Activated CD8-positive, alpha-beta memory T cell treated with anti-CD3 and anti-CD28 coated beads, Interleukin-2, amount 50 U/mL, for 24 hours (primary cell): ENCODE measurements around the gene TNPO1.

Experiments
- DNase-seq: peaks from one replicate; pipeline ENCODE4 v3.0.0-alpha.2; 2020; ENCODE audit errors: extremely low read depth

TNPO1 gene

DNA sequence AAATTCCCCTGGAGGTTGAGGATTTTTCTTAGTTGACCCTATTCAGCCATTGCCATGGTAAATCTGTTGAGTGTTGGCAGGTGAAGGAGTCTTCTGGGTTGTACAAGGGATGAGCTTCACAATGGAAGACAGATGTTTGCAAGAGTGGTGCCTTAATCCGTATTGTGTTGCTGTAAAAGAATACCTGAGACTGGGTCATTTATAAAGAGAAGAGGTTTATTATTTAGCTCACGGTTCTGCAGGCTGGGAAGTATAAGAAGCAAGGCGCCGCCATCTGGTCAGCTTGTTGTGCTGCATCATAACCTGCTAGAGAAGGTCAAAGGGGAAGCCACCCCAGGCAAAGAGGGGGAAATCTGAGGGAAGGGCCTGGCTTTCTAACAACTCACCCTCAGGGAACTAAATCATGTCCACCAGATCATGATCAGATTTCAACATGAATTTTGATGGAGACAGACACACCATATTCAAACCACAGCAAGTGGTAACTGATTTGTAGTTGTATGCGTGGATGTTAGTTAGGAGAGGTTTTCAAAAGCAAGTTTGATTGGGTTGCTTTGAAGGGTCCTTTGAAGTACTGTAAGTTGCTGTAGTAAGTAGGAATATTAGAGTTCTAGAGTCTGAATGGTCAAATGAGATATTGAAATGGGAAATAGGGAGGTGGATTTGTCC is 2.5 kb downstream of the TNPO1 start:
- no peak for DNase-seq

DNA sequence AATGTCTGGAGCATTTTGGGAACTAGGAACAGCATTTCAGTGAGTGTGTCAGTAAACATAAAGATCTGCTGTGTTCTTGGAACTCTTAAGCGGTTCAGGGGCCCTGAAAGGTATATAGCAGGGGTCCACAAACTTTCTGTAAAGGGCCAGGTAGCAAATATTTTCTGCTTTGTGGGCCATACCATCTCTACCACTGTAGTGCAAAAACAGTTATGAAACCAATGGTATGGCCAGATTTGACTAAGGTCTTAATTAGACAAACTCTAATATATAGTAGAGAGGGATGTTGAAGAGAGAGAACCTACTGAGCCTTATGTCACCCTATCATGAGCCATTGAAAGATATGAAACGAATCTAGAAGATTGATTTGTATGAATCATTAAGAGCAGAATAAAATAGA is 5.3 kb downstream of the TNPO1 start:
- no peak for DNase-seq

DNA sequence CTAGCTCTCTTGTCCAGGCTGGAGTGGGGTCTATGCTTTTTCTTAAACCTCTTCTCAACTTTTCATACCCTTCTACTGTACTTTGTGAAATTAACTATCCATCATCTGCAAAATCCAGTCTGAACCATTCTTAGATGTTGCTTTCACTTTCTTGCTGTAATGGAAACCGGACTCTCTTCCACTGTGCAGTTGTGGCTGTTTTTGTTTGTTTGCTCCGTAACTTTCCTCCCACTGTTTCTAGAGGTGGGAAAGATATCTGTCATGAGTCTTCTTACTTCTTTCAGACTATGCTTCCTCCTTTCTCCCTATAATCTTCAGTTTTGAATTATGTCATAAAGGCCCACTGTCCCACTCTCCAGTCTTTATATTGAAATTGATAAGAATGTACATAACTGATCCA is 6.5 kb downstream of the TNPO1 start:
- DNase-seq = no peak

DNA sequence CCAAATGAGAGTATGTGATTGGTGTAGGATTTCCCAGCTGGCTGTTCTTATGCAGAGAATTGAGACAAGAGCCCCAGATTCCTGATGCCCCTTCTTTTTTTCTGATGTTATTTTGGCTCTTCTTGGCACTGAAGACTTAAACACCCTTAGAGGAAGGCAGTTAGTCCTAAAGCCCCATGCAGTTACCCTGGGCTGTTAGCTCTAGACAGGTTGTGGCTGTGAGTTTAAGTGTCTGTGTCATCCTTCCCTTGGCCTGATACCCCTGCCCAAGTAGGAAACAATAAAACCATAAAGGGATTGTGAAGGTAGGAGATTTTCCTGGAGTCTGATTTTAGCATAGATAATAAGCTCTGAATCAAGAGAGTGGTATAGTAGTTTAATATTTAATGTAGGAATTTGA is 13.2 kb downstream of the TNPO1 start:
- no peak for DNase-seq

DNA sequence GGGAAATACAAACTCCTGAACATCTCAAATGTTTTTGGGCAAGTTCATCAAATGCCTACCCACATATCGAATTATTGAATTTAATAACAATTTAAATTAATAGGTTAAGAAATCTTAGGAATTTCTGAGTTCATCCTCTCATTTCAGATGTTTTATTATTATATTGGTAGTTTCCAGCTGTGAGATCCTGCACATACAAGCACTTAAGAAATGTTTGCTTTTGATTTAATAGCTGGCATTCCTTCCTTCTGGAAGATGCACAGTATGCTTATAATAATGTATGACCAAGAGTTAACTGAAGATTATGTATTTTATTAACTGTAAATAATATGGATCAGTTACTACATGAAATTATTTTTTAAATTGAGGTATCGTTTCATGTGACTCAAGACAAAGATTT is 13.9 kb downstream of the TNPO1 start:
- DNase-seq = no peak

DNA sequence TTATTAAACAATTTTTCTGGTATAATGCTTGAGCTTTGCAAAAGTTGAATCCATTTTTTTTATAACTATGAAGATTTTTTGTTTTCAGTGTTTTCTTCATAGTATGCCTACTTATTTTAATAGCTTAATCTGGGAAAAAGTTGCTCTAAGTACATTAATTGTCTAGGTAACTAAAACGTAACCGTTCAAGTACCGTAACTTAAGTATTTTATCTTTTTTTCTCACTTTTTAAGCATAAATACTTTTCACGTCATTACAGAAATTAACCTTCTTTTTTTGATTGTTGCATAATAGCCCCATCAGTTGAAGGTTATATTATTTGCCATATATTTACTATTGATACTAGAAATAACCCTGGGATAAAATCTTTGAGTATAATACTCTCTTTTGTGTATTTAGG is 15.2 kb downstream of the TNPO1 start:
- DNase-seq = no peak

DNA sequence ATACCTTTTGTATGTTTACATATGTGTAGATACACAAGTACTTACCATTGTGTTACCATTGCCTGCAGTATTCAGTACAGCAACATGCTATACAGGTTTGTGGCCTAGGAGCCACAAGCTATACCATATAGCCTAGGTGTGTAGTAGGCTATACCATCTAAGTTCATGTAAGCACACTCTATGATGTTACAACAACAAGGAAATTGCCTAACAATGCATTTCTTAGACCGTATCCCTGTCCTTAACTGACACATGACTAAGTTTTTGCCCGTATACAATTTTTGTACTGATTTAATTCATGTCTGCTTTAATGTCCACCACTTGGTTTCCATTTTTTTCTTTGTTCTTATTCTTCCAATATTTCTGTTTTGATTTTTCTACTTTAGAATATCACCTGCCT is 18.5 kb downstream of the TNPO1 start:
- no peak for DNase-seq

DNA sequence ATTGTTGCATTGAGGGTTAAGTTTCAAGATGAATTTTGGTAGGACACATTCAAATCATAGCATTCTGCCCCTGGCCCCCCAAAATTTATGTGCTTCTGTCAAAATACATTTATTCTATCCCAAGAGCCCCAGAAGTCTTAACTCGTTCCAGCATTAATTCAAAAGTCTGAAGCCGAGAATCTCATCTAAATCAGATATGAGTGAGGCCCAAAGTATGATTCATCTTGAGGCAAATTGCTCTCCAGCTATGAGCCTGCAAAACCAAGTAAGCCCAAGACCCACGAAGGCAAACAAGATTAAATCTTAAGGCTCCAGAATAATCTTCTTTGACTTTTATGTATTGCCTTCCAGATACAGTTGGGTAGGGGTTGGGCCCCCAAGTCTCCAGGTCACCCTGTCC is 19.2 kb downstream of the TNPO1 start:
- no peak for DNase-seq

DNA sequence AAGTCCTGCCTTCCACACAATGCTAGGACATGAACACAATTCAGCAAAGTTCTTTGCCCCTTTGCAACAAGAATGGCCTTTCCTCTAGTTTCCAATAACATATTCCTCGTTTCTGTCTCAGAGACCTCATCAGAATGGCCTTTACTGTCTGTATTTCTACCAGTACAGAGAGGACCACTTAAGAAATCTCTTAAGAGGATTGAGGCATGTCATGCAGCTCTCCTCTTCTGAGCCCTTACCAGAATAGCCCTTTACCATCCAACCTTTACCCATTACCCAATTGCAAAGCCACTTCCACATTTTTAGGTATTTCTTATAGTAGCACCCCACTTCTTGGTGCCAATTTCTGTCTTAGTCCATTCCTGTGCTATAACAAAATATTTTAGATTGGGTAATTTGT is 20.3 kb downstream of the TNPO1 start:
- no peak for DNase-seq

DNA sequence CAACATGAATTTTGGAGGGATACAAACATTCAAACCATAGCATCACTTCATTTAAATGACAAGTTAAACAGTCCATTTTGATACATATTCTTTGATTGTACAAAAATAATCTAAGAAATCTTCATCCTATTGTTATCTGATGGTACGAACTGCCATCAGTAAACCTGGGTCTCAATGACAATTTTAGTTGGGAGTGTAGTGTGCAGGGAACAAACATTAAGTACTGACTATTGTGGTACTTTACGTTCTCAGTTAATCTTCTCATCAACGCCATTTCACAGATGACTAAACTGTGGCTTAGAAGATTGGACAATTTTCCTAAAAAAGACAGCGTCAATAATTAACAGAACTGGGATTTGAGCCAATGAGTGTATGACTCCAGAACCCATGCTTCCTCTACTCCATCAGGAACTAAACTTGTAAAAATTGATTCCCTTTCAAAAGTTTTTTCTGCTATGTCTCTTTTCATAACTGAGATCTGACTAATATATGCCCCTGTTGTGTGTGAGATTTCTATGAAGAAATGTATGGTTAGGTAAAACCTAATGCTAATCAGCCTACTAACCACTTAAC is 21.1 kb downstream of the TNPO1 start:
- DNase-seq = no peak

DNA sequence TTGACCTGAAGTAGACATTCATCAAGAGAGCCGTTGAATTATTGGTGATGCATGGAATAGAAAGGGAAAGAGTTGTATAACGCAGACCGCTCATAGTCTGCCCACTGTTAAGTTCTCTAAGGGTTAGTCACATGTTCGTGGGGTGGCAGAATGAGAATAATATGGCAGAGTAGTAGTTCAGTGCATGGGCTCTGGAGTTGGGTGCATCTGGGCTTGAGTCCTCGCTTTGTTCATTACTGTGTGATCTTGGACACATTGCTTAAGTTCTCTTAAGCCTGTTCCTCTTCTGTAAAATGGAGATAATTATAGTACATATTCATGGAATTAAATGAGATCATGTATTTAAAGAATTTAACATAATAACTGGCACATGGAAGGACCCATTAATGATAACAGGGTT is 23.6 kb downstream of the TNPO1 start:
- DNase-seq = no peak

DNA sequence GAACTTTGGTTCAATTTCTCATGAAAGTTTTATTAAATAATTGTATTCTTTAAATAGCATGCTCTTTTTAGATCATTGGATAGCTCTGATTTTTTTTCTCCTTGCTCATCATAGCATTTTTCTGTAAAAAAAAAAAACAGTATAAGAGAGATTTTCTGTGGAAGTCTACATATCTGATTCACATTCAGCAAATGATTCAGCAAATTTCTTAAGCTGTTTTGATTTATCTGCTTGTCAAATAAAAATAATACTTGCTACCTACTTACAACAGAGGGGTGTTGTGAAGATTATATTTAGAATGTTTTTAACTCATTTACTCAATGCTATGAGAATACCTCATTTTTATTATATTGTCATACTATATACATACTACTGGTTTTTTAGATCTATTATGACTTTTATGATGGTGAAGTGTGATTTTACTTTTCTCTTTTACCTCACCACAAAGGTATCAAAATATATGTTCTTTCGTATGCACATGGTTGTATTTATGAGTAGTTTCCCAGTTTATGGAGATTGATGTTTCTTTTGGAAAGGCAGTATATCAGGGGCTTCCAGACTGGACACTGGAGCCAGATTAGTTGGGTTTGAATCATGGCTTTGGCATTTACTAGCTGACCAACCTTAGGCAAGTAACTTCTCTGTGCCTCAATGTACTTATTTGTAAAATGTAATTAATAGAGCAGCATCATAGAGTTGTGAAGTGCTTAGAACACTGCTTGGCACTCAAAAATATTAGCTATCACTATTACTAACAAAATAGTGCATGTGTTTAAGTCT is 25.5 kb downstream of the TNPO1 start:
- no peak for DNase-seq

DNA sequence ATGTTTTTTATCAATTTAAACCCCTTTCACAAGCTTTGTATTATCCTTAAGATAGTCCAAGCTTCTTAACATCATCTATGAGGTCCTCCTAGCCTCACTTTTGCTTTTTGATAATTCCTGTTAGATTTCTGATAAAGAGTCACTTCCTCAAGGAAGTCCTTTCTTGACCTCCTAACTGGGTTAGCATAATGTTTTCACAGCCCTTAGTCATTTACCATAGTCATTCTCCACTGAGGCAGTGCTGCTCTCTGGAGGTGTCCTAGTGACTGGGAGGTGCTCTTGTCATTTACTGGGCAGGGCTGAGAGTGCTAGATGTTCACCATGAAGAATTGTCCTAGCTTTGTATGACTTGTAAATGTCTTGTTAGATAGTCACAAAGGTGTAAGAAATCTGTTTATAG is 26.4 kb downstream of the TNPO1 start:
- no peak for DNase-seq

DNA sequence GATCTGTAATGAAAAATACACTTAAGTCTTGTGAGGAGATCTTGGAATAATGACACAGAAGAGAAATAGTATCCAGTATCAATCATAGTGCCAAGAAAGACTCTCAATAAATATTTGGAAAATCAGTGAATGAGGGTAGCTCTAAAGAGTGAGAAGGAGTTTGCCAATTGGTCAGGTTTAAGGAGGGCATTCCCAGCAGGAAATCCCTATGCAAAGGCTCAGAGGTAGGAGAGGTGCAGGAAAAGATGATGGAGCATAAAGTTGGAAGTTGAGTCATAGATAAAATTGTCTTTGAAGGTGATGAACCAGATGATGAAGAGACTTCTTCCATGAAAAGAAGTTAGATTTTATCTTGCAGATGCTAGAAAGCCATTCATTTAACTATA is 27.8 kb downstream of the TNPO1 start:
- DNase-seq = no peak

DNA sequence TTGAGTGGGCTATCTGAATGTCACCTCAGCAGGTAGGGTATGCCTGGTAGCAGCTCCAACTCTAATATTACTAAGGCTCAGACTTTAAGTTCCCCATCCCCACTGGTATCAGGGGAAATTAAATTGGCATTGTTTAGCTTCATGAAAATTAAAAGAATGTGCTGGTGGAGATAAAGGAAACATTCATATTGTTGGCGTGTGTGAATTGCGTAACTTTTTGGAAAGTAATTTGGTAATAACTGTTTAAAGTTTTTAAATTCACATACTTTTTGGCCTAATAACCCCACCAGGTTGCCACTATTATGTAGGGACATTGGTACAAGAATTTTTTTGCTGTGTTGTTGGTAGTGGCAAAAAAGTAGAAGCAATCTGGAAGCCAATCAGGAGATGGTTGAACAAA is 29.4 kb downstream of the TNPO1 start:
- no peak for DNase-seq

DNA sequence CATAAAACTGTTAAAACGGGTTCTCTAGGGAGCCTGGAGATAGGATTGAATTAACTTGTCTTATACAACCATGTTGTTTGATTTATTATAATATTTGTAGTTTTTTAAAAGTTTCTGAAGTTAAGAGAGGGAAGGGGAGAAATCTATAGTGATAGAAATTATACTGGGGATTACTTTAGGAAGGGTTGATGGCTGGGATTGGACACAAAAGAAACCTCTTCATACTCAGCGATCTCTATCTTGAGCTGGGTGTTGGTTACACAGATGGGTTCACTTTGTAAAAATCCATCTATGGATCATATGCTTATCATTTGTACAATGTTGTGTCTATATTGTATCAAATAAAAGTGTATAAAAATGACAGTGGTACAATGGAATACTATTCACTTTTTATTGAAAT is 30.0 kb downstream of the TNPO1 start:
- DNase-seq = no peak

DNA sequence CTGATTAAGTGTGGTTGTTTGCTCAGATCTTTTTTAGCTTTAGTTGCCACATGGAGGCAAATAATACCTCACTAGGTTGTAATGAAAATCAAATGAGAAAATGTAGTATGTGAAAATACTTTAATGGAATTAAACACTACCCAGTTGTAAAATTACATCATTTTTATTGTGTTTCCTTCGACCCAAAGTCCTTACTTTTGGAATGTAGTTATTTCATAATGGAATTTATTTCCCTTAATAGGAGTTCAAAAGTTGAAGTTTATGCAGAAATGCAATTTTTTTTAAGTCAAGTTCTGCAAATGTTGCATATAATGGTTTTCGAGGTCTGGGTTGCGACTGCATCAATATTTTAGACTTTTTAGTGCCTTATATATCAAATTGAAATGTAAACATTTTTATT is 31.0 kb downstream of the TNPO1 start:
- DNase-seq = no peak

DNA sequence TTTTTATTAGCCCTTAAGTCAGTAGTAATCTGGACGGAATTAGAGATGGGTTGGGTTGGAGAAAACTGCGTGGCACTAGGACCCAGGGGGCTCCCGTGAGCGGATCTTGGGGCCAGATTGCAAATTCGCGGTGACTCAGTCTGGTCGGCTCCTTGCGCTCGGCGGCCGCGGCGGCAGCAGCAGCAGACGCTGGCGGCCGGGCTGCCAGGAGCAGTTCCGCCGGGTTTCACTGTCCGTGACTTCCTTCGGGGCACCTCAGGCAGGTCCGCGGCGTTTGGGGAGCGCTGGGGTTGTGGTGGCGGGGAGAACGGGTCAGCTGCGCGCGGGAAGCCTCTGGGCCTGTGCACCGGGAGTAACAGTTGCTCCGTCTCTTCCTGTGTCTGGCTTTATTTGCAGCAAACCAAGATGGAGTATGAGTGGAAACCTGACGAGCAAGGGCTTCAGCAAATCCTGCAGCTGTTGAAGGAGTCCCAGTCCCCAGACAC is 31.6 kb downstream of the TNPO1 start:
- peak; percentile 72 for DNase-seq

DNA sequence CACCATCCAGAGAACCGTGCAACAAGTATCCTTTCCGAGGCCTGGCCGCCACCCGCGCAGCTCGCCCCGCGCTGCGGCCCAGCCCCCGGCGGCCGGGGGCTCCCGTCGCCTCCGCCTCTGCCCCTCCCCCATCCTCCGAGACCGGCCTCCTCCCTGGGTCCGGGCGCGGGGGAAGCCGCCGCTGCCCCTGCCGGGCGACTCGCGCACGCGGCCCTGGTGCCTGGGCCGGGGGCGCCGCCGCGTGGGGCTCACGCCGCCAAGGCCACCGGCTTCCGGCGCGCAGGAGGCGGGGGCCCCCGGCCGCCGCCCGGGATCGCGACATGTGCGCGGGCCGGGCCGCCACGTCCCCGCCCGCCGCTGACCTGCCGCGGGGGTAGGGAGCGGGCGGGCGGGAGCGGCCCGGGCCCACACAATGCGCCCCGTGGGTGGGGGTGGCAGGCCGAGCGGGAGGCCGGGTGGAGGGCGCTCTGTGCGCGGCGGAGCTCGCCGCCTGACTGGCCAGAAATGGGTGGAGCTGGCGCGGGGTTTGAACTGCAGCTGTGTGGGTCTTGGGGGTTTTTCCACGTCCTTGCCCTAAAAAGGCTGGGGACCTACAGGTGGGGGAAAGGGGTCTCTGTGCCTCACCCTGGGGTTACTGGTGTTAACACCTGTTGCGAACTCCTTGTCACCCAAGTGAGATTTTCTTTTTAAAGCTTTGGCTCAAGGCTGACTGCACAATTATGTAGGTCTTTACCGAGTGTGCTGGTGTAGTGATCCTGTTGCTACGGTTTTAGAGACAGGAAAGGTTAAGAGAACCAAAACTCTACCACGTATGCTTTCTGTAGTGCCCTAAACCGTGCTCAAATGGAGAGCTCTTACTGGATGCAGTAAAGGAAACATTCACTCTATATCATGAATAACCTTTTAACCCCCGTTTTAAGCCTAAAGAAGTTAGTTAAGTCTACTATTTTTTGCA is 32.3 kb downstream of the TNPO1 start:
- DNase-seq = peak; percentile 24

DNA sequence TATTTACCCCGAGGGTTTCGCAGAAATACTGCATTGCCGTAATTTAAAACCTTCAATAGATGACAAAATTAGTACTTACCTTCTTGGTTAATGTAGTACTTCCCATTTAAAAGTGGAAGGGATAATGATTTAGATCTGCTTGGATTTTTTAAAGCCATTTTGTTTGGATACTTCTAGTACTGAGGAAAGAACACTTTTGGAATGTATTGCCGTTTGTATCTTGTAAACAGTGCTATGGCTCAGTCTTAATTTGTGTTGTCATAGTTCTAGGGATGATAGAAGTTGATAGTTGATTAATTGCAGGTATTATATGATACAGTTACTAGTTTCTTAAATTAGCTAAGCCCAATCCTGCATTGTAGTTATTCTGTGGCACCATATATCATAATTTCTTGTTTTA is 33.1 kb downstream of the TNPO1 start:
- no peak for DNase-seq

DNA sequence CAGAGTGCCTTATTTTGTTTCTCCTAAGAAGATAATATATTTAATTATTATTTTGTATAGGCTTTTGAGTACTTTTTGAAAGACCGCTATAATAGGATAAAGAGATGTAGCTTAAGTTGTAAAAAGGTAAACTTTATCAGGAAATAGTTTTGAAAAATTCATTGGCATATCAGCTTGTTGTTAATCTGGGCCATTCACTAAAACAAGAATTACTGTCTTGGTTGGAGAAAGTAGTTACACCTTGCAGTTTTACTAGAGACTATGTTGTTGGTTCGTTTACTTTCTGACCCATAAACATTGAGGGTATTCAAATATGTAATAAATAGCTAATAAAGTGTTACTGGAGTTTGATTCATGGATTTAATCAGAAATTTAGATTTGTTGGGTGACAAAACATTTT is 33.7 kb downstream of the TNPO1 start:
- DNase-seq = no peak

DNA sequence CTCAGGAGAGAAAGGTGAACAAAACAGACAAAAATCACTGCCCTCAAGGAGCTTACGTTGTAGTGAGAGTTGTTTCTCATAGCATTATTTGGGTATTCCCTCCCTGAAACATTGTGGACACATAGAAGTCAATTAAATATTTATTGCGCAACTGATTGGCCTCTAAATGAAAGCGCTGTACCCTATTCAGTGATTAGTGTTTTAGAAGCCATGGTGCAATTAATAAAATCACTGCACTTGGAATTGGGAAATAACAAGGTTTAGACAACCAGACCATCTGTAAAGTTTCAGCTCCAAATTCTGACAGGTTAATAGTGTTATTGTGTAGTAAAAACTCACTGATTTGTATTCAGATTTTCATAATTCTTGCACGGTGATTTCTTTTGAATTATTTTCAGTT is 35.9 kb downstream of the TNPO1 start:
- DNase-seq = no peak
